K562 (cell line): Measurements from ENCODE around the gene IL1RL1. TPM values are rescaled to one million over a fixed set of nuclear protein-coding genes. Genes with fewer than 3 reads are reported as not detected.

ENCODE experiments used
- ATAC-seq: fragments of 200-7000 bp; cut with Tn5 transposase; 3 replicates; pipeline ENCODE4 v1.9.1; 2020; ENCODE audit warnings: moderate library complexity
- BruUV-seq: library from RNA; stranded (reverse); fragments of 400-500 nt; replicated peaks from 2 replicates; lab custom pipeline; 2021; lab: Mats Ljungman, UMichigan
- CTCF ChIA-PET: fragments of 300-600 bp; formaldehyde crosslinking; extraction: SDS; loops from one replicate; lab custom pipeline; 2021; ENCODE audit warnings: low intra/inter-chr PET ratio; lab: Yijun Ruan, JAX
- POLR2A ChIA-PET: fragments of 300-600, 350-650 bp; sonication (Branson Sonifier 250); formaldehyde crosslinking; extraction: SDS; loops from one replicate; lab custom pipeline; 2021; ENCODE audit warnings: antibody characterized with exemption, inconsistent platforms; lab: Yijun Ruan, JAX
- DNase-seq, 4 experiments: peaks; one replicate each; pipeline versions ENCODE4 v3.0.0 to v3.0.0-alpha.2; 2011 to 2018; ENCODE audit warnings: low spot score in 3 of 4, mixed read lengths in 3 of 4; ENCODE audit errors: extremely low read depth in 1 of 4
- FAIRE-seq: peaks from 2 replicates; lab custom pipeline; 2011; peaks lifted over from hg19 to GRCh38; lab: Jason Lieb, UNC
- H2AFZ ChIP-seq: 2 replicates; pipeline ENCODE4 v1.6.0; 2011; ENCODE audit warnings: low read depth, low read length, control low read depth, inconsistent platforms
- H3K27ac ChIP-seq: fragments of 200-600 bp; 3 replicates; pipeline ENCODE4 v1.8.0; 2011; ENCODE audit warnings: low read depth, mild to moderate bottlenecking, control low read depth, inconsistent platforms, low read length, moderate library complexity, mixed read lengths; ENCODE audit errors: extremely low read depth
- H3K27me3 ChIP-seq, 2 experiments: fragments of 300-600 bp in 1 of 2; 2 replicates in 1 of 2; 3 replicates in 1 of 2; pipeline versions ENCODE4 v1.6.0 to v1.8.0; 2011; ENCODE audit warnings: inconsistent platforms in 2 of 2, low read length in 2 of 2, mild to moderate bottlenecking in 1 of 2, mixed read lengths in 1 of 2, moderate library complexity in 1 of 2; ENCODE audit not compliant: control insufficient read depth in 2 of 2, insufficient read depth in 2 of 2
- H3K36me3 ChIP-seq: fragments of 300-600 bp; 3 replicates; pipeline ENCODE4 v1.8.0; 2011; ENCODE audit warnings: mild to moderate bottlenecking, low read length, inconsistent platforms; ENCODE audit not compliant: control insufficient read depth, insufficient read depth
- H3K4me1 ChIP-seq, 2 experiments: fragments of 200-600 bp in 1 of 2; replicated peaks in 1 of 2; 2 replicates in 1 of 2; 3 replicates in 1 of 2; pipeline versions ENCODE4 v1.5.1 to v1.8.0; 2011; ENCODE audit warnings: inconsistent platforms in 2 of 2, low read length in 2 of 2, mild to moderate bottlenecking in 1 of 2, mixed read lengths in 1 of 2, moderate library complexity in 1 of 2; ENCODE audit not compliant: control insufficient read depth in 2 of 2, insufficient read depth in 2 of 2
- H3K4me2 ChIP-seq: 2 replicates; pipeline ENCODE4 v1.6.1; 2011; ENCODE audit warnings: low read length, control low read depth, inconsistent platforms, mixed read lengths; ENCODE audit not compliant: insufficient read depth
- H3K4me3 ChIP-seq: fragments of 200-600 bp; sonication (generic), shearing (Covaris generic); 2 replicates; pipeline ENCODE4 v1.5.1; 2016; ENCODE audit warnings: control low read depth, inconsistent platforms
- H3K79me2 ChIP-seq: fragments of 200-600 bp; 3 replicates; pipeline ENCODE4 v1.8.0; 2011; ENCODE audit warnings: low read length, inconsistent platforms; ENCODE audit not compliant: control insufficient read depth, insufficient read depth
- H3K9ac ChIP-seq, 2 experiments: 2 replicates each; pipeline versions ENCODE4 v1.6.0 to v1.6.1; 2011; ENCODE audit warnings: low read depth in 2 of 2, low read length in 2 of 2, control low read depth in 1 of 2, inconsistent platforms in 1 of 2, mild to moderate bottlenecking in 1 of 2, mixed read lengths in 1 of 2; ENCODE audit not compliant: insufficient read depth in 1 of 2
- H3K9me1 ChIP-seq: one replicate; pipeline ENCODE4 v1.6.0; 2011; ENCODE audit warnings: inconsistent platforms, mild to moderate bottlenecking, low read length, moderate library complexity; ENCODE audit not compliant: control insufficient read depth, insufficient read depth
- H3K9me3 ChIP-seq: replicated peaks from 2 replicates; pipeline ENCODE4 v1.5.1; 2011; ENCODE audit warnings: low read depth, low read length, inconsistent platforms; ENCODE audit not compliant: control insufficient read depth, insufficient read depth
- H4K20me1 ChIP-seq: replicated peaks from 2 replicates; pipeline ENCODE4 v1.6.1; 2011; ENCODE audit warnings: low read length, inconsistent platforms, mixed read lengths; ENCODE audit not compliant: control insufficient read depth, insufficient read depth
- ETV1 ChIP-seq: fragments of 450-650 bp; conservative IDR thresholded peaks from 2 replicates; pipeline ENCODE4 v1.6.1; 2016; ENCODE audit warnings: missing genetic modification characterization, control low read depth, low read depth, missing compliant biosample characterization
- HSF4 ChIP-seq: fragments of 250-450 bp; sonication (Bioruptor Pico); IDR thresholded peaks from 2 replicates; pipeline ENCODE4 v2.1.2; 2022; ENCODE audit warnings: mild to moderate bottlenecking, moderate library complexity, borderline replicate concordance
- SAFB ChIP-seq: fragments of 200-400 bp; formaldehyde crosslinking; IDR thresholded peaks from 2 replicates; pipeline ENCODE4 v1.6.1; 2017; ENCODE audit warnings: low read depth, low read length, borderline replicate concordance
- SMARCA5 ChIP-seq: fragments of 450-650 bp; IDR thresholded peaks from 2 replicates; pipeline ENCODE4 v1.6.1; 2016
- SRSF9 ChIP-seq: fragments of 200-400 bp; formaldehyde crosslinking; IDR thresholded peaks from 2 replicates; pipeline ENCODE4 v1.6.1; 2017; ENCODE audit warnings: low read depth, low read length, borderline replicate concordance
- ZC3H11A ChIP-seq: IDR thresholded peaks from 2 replicates; pipeline ENCODE4 v1.6.1; 2012; ENCODE audit warnings: low read depth, low read length, improper control_type of control experiment
- WGBS: fragments of 100-300 bp; shearing (Covaris generic); methylation state at CpG from one replicate; pipeline ENCODE4 v1.1.6; 2016; ENCODE audit warnings: low coverage, mixed read lengths; ENCODE audit not compliant: insufficient coverage; ENCODE audit errors: missing lambda C conversion rate; 5-methylcytosine and 5-hydroxymethylcytosine counted together
- in situ Hi-C: fragments of 300-500 bp; cut with MboI; formaldehyde crosslinking; loops from 4 replicates; pipeline ENCODE4 v1.15.0; 2018; ENCODE audit warnings: inconsistent platforms, mixed read lengths
- intact Hi-C: fragments of 100-400 bp; cut with micrococcal nuclease; formaldehyde crosslinking; loops from 2 replicates; pipeline ENCODE4 v1.14.2; 2022
- polyA plus RNA-seq, 8 experiments: library from polyadenylated mRNA; depleted of rRNA in 4 of 8; stranded (reverse) in 5 of 8; unstranded in 3 of 8; fragments of >200 nt; fragmentation: Nextera tagmentation in 2 of 8; fragmentation: Illumina TruSeq in 1 of 8; extraction: Ambion mirVana in 2 of 8; extraction: Trizol in 1 of 8; gene quantifications; 2 replicates each; pipeline versions ENCODE4 v1.2.1 to v1.2.3, GENCODE V29; 2011 to 2014; ENCODE audit warnings: inconsistent platforms in 1 of 8, missing spikeins in 1 of 8
- total RNA-seq, 7 experiments: library from RNA; depleted of rRNA in 6 of 7; stranded (reverse); fragments of >200 nt in 6 of 7; fragmentation: Illumina TruSeq in 2 of 7; extraction: Trizol in 2 of 7; gene quantifications; 2 replicates each; pipeline versions ENCODE4 v1.2.1 to v1.2.3, GENCODE V29; 2011 to 2021; ENCODE audit warnings: low replicate concordance in 1 of 7
- TF ChIP-seq, protein P1 (sequence below): sonication (generic); formaldehyde crosslinking; IDR thresholded peaks from 2 replicates; pipeline ENCODE4 v1.8.0; 2023; ENCODE audit warnings: mild to moderate bottlenecking, missing genetic modification reagents
- TF ChIP-seq, protein P2 (sequence below): sonication (generic); formaldehyde crosslinking; IDR thresholded peaks from 2 replicates; pipeline ENCODE4 v1.8.0; 2022; ENCODE audit warnings: mild to moderate bottlenecking, low read depth, missing genetic modification reagents

Gene IL1RL1
- total and polyA plus RNA-seq, 9 of the 15 experiments (the other 6 are each of a cell fraction or from before 2014, with no cell fraction given): 0.06 to 3.3 (median 0.59) TPM

GRCh38 chr2:102367331-102367971 is 56.1 kb downstream of the IL1RL1 start:
- H3K4me3 ChIP-seq: no peak overlapping the region
- H3K9me1 ChIP-seq: no peaks in the 10 kb centered on the region
- POLR2A ChIA-PET: no interaction called here
- 27% methylated on average over 6 of the region's 6 CpGs for WGBS
- no peak overlapping the region for H3K9ac ChIP-seq
- no peaks in the 10 kb centered on the region for H4K20me1 ChIP-seq
- BruUV-seq: no TSS peak
- peaks cover 2% of the 10 kb centered on the region; the same call in 1 of the 2 replicates for H3K9me3 ChIP-seq
- ATAC-seq (no peak), DNase-seq (no peak), FAIRE-seq (no peak)
- no peaks in the 10 kb centered on the region for H3K27me3 ChIP-seq
- H3K4me2 ChIP-seq: no peak overlapping the region
- intact Hi-C loops (no loop called here), in situ Hi-C loops (no loop called here)
- H3K27ac ChIP-seq: no peak overlapping the region
- CTCF ChIA-PET: no interaction called here
- no peaks in the 10 kb centered on the region for H3K79me2 ChIP-seq
- no peaks in the 10 kb centered on the region for H3K4me1 ChIP-seq
- H2AFZ ChIP-seq: no peak overlapping the region
- TF ChIP-seq SAFB (no peak), ETV1 (tag) (no peak), ZC3H11A (no peak)
- no peaks in the 10 kb centered on the region for H3K36me3 ChIP-seq

DNA sequence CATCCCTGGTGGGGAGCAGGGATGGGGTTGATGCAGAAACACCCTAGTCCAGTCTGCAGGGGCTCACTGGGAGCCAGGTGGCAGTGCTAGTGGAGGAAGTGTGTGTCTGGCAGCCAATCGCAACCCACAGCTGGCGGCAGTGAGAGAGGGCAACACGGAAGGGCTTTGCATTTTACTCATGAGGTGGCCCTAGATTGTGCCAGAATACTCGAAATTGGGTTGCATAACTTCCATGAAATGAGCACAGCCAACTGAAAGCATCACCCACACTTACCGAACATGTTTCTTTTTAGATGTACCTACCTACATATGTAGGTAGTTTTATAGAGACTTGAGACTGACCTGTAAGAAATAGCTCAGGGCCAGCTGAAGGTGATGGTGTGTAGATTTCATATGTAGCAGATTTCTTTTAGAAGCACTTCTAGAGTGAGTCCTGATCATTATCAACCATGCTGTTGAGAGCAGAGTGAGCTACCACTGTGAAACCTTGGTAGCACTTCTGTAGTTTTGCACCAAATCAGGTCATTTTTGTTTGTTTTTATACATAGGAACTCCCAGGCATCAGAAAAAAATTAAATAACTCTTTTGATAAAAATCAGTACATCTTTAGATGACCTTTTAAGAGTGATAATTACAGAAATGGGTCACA is 57.2 kb downstream of the IL1RL1 start:
- DNase-seq: no peak
- H3K4me1 ChIP-seq: no peaks in the 10 kb centered on the region
- intact Hi-C loops: no loop called here
- H3K9me3 ChIP-seq: peaks cover 2% of the 10 kb centered on the region; the same call in 1 of the 2 replicates
- ChIA-PET CTCF (no interaction called here), POLR2A (no interaction called here)
- ATAC-seq: no peak
- H3K36me3 ChIP-seq: no peaks in the 10 kb centered on the region
- in situ Hi-C loops: no loop called here
- BruUV-seq: no TSS peak
- 32% methylated on average over 5 of the region's 5 CpGs for WGBS
- H3K9me1 ChIP-seq: no peaks in the 10 kb centered on the region
- no peak for FAIRE-seq
- no peak overlapping the region for H3K27ac ChIP-seq
- TF ChIP-seq, protein P1, sequence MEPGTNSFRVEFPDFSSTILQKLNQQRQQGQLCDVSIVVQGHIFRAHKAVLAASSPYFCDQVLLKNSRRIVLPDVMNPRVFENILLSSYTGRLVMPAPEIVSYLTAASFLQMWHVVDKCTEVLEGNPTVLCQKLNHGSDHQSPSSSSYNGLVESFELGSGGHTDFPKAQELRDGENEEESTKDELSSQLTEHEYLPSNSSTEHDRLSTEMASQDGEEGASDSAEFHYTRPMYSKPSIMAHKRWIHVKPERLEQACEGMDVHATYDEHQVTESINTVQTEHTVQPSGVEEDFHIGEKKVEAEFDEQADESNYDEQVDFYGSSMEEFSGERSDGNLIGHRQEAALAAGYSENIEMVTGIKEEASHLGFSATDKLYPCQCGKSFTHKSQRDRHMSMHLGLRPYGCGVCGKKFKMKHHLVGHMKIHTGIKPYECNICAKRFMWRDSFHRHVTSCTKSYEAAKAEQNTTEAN (CRISPR knock-in tag): no peak
- no peak for TF ChIP-seq SRSF9
- TF ChIP-seq, protein P2, sequence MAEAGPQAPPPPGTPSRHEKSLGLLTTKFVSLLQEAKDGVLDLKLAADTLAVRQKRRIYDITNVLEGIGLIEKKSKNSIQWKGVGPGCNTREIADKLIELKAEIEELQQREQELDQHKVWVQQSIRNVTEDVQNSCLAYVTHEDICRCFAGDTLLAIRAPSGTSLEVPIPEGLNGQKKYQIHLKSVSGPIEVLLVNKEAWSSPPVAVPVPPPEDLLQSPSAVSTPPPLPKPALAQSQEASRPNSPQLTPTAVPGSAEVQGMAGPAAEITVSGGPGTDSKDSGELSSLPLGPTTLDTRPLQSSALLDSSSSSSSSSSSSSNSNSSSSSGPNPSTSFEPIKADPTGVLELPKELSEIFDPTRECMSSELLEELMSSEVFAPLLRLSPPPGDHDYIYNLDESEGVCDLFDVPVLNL: no peak
- no peak for TF ChIP-seq SMARCA5
- no peak for TF ChIP-seq HSF4
- no peaks in the 10 kb centered on the region for H3K79me2 ChIP-seq
- no peaks in the 10 kb centered on the region for H4K20me1 ChIP-seq
- H3K4me3 ChIP-seq: no peak overlapping the region
- H3K4me2 ChIP-seq: no peak overlapping the region
- no peak overlapping the region for H2AFZ ChIP-seq
- H3K27me3 ChIP-seq: no peaks in the 10 kb centered on the region
- no peak overlapping the region for H3K9ac ChIP-seq
